Gastrocnemius medialis (tissue), 4 donors: ENCODE measurements around the gene ADAMTS14. TPM values are rescaled to one million over a fixed set of nuclear protein-coding genes. Genes with fewer than 3 reads are reported as not detected.

ENCODE experiments used
- ATAC-seq, 2 donors: fragments of 150-250 bp; one replicate each; pipeline ENCODE4 v1.9.1; 2016
- DNase-seq, 2 donors: peaks; one replicate each; pipeline ENCODE4 v3.0.0-alpha.2; 2019
- H3K27ac ChIP-seq, 4 donors: fragments of 200-600 bp; sonication (generic); 1 replicate in 1 of 4; 2 replicates in 3 of 4; pipeline ENCODE4 v1.5.1; 2016 to 2018; ENCODE audit warnings: mild to moderate bottlenecking in 2 of 4, moderate library complexity in 1 of 4
- H3K27me3 ChIP-seq, 3 donors: fragments of 200-600 bp; sonication (generic) in 2 of 3; 1 replicate in 1 of 3; 2 replicates in 2 of 3; pipeline versions ENCODE4 v1.5.1 to v1.6.0; 2016 to 2019; ENCODE audit warnings: mild to moderate bottlenecking in 1 of 3, moderate library complexity in 1 of 3
- H3K36me3 ChIP-seq, 2 donors: fragments of 200-600 bp; sonication (generic) in 1 of 2; one replicate each; pipeline ENCODE4 v1.5.1; 2017 to 2018
- H3K4me1 ChIP-seq, 2 donors: fragments of 200-600 bp; sonication (generic) in 1 of 2; one replicate each; pipeline ENCODE4 v1.5.1; 2016 to 2017; ENCODE audit warnings: mild to moderate bottlenecking in 2 of 2
- H3K4me3 ChIP-seq, 4 donors: fragments of 200-600 bp; sonication (generic) in 3 of 4; 1 replicate in 1 of 4; 2 replicates in 3 of 4; pipeline ENCODE4 v1.5.1; 2016 to 2019; ENCODE audit warnings: mild to moderate bottlenecking in 2 of 4
- H3K9me3 ChIP-seq, 3 donors: fragments of 200-600 bp; sonication (generic) in 2 of 3; 1 replicate in 1 of 3; 2 replicates in 2 of 3; pipeline ENCODE4 v1.5.1; 2016 to 2019
- POLR2A ChIP-seq, 2 donors: fragments of 450-650 bp; IDR thresholded peaks; one replicate each; pipeline ENCODE4 v1.6.1; 2017; ENCODE audit warnings: antibody characterized with exemption in 2 of 2, mild to moderate bottlenecking in 2 of 2, moderate library complexity in 2 of 2
- in situ Hi-C, 4 donors: fragments of 200-750 bp; cut with MboI; loops; one replicate each; pipeline versions ENCODE4 v1.15.0 to v1.8.0; 2017; ENCODE audit warnings: low sequenced_read_pairs in 4 of 4
- intact Hi-C: fragments of 100-400 bp; cut with DNase I; formaldehyde crosslinking; loops from one replicate; pipeline ENCODE4 v1.15.1; 2023; ENCODE audit warnings: low total_unique reads
- total RNA-seq, 4 donors: library from RNA; depleted of rRNA; stranded (reverse); fragments of >200 nt; gene quantifications; one replicate each; pipeline versions ENCODE4 v1.1.0 to v1.2.3, GENCODE V29; 2016
- TF ChIP-seq, protein P1 (sequence below), 5 experiments: fragments of 450-650 bp in 3 of 5; fragments of 200-600 bp in 2 of 5; sonication (generic) in 2 of 5; IDR thresholded peaks in 4 of 5; conservative IDR thresholded peaks in 1 of 5; 1 replicate in 4 of 5; 2 replicates in 1 of 5; pipeline ENCODE4 v1.5.1; 2016 to 2019; ENCODE audit warnings: antibody characterized with exemption in 5 of 5, mild to moderate bottlenecking in 3 of 5, moderate library complexity in 3 of 5

ADAMTS14 gene
- total RNA-seq, 4 donors from 2014 or later = 0.10 TPM; not detected in 3

DNA sequence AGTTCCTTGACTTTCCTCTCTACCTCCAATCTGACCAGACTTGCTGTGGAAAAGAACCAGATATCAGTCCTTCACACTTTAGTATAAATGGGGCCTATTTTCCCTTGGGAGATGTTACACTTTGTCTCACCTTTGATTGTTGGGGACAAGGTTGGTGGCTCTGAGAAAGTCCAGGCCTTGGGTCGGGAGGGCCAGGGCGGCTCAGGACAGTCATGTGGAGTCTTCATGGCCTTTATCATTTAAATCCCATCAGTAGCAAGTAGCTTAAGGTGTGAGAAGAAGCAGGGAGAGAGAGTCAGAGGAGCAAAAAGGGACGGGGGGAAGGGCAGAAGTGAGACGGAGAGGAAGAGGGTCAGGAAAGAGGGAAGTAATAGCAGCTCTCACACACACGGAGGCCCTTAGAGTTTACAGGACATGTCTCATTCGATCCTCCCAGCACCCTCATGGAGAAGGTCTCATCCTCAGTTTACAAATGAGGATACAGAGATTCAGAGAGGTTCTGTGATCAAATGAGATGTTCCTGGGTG, 72.4 kb downstream of the ADAMTS14 start:
- no peak for DNase-seq
- TF ChIP-seq, protein P1, sequence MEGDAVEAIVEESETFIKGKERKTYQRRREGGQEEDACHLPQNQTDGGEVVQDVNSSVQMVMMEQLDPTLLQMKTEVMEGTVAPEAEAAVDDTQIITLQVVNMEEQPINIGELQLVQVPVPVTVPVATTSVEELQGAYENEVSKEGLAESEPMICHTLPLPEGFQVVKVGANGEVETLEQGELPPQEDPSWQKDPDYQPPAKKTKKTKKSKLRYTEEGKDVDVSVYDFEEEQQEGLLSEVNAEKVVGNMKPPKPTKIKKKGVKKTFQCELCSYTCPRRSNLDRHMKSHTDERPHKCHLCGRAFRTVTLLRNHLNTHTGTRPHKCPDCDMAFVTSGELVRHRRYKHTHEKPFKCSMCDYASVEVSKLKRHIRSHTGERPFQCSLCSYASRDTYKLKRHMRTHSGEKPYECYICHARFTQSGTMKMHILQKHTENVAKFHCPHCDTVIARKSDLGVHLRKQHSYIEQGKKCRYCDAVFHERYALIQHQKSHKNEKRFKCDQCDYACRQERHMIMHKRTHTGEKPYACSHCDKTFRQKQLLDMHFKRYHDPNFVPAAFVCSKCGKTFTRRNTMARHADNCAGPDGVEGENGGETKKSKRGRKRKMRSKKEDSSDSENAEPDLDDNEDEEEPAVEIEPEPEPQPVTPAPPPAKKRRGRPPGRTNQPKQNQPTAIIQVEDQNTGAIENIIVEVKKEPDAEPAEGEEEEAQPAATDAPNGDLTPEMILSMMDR (IDR thresholded peaks at IDR 0.05 in 4 of 5, conservative IDR thresholded peaks at IDR 0.05 in 1 of 5) = no peak
- TF ChIP-seq POLR2A (IDR thresholded peaks at IDR 0.05) = no peak
- no peaks in the 10 kb centered on the region for H3K27me3 ChIP-seq
- no peaks in the 10 kb centered on the region for H3K9me3 ChIP-seq
- in situ Hi-C loops = no loop called here
- peaks cover 0 to 23% of the 10 kb centered on the region in 2 donors for H3K4me1 ChIP-seq
- H3K27ac ChIP-seq = no peak overlapping the region
- H3K4me3 ChIP-seq = no peak overlapping the region
- ATAC-seq = no peak
- no peaks in the 10 kb centered on the region for H3K36me3 ChIP-seq
- intact Hi-C loops = no loop called here

DNA sequence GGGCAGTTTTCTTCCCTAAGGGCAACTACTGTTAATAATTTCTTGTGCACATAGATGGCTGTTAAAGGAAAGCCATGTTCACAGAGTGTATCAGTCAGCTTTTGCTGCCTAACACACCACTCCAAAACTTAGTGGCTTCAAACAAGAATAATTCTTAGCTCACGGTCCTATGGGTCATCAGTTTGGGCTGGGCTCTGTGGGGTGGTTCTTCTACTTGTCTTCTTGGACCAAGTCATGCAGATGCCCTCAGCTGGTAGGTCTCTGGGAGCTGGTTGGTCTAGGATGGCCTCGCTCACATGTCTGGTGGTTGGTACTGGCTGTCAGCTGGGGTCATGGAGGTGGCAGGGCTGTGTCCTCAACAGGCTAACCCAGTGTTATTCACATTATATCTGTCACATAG, 73.2 kb downstream of the ADAMTS14 start:
- ATAC-seq (no peak), DNase-seq (no peak)
- H3K9me3 ChIP-seq = no peaks in the 10 kb centered on the region
- TF ChIP-seq, protein P1 (IDR thresholded peaks at IDR 0.05 in 4 of 5, conservative IDR thresholded peaks at IDR 0.05 in 1 of 5) = no peak
- TF ChIP-seq POLR2A (IDR thresholded peaks at IDR 0.05) = no peak
- no peaks in the 10 kb centered on the region for H3K27me3 ChIP-seq
- in situ Hi-C loops (no loop called here), intact Hi-C loops (no loop called here)
- H3K27ac ChIP-seq = no peak overlapping the region
- no peak overlapping the region for H3K4me3 ChIP-seq
- peaks cover 0 to 23% of the 10 kb centered on the region in 2 donors for H3K4me1 ChIP-seq
- H3K36me3 ChIP-seq = no peaks in the 10 kb centered on the region

DNA sequence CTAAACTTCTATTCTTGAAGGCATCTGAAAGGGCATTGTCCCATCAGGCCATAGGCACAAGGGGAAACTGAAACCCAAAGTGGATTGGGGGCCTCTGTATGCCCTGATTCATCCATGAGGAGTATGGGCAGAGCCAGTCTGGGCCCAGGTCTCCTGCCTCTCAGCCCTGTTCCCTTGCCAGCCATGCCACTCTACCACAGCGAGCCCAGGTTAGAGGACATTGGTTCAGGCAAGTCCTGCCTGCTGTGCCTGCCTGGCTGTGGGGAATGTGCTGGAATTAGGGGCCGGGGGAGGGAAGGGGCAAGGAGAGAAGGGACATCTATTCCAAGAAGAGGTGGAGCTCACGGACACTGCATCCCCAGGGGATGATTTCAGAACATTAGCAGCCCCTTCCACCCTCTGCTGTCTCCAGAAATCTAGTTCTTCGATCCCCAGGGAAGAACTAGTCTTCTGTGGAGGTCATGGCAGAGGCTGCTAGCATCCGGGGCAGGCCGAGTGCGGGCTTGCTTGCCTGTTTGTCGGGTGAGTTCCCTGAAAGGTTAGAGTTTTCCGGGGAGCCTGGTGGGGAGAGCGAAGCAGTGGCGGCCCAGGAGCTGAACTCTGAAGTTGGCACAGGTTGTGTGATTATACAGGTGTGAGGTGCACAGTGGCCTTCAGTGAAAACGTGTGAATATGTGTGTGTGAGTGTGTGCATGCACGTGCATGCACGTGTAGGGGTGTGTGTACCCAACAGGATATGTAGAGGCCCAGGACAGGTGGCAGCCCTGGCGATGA, 75.1 kb downstream of the ADAMTS14 start:
- TF ChIP-seq POLR2A (IDR thresholded peaks at IDR 0.05) = no peak
- TF ChIP-seq, protein P1 (IDR thresholded peaks at IDR 0.05 in 4 of 5, conservative IDR thresholded peaks at IDR 0.05 in 1 of 5) = no peak
- no peak for ATAC-seq
- Histone ChIP-seq H3K27ac (no peak overlapping the region), H3K4me3 (no peak overlapping the region), H3K9me3 (no peaks in the 10 kb centered on the region), H3K36me3 (no peaks in the 10 kb centered on the region), H3K4me1 (peaks cover 0 to 21% of the 10 kb centered on the region in 2 donors), H3K27me3 (no peaks in the 10 kb centered on the region)
- intact Hi-C loops (no loop called here), in situ Hi-C loops (no loop called here)
- no peak for DNase-seq

DNA sequence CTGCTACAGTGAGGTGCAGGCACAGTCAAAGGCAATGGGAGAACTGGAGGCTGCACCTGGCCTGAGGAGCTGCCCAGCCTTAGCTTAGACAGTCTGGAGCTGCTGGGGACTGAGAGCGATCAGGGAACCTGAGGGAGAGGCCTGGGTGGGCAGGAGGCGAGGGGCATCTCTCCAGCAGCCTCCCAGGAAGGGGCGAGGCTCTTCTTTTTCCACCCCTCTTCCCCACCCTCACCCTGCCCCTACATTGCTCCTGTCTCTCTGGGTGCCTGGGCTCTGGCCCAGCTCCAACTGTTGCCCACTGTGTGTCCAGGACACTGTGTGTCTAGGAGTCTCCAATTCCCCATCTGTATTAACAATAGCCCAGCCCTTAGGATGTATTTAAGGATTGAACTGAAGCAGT, 76.0 kb downstream of the ADAMTS14 start:
- in situ Hi-C loops (no loop called here), intact Hi-C loops (no loop called here)
- TF ChIP-seq, protein P1 (IDR thresholded peaks at IDR 0.05 in 4 of 5, conservative IDR thresholded peaks at IDR 0.05 in 1 of 5) = no peak
- TF ChIP-seq POLR2A (IDR thresholded peaks at IDR 0.05) = no peak
- H3K4me3 ChIP-seq = no peak overlapping the region
- no peaks in the 10 kb centered on the region for H3K36me3 ChIP-seq
- H3K27me3 ChIP-seq = no peaks in the 10 kb centered on the region
- H3K4me1 ChIP-seq = peaks cover 0 to 12% of the 10 kb centered on the region in 2 donors
- no peak for ATAC-seq
- no peaks in the 10 kb centered on the region for H3K9me3 ChIP-seq
- DNase-seq = no peak
- no peak overlapping the region for H3K27ac ChIP-seq
